Body of pancreas (tissue), 4 donors: Measurements from ENCODE around the gene ZCCHC4.

ENCODE experiments used
- POLR2A ChIP-seq, 3 donors: fragments of 450-650 bp; IDR thresholded peaks; one replicate each; pipeline ENCODE4 v1.6.1; 2016; ENCODE audit warnings: antibody characterized with exemption in 3 of 3, mild to moderate bottlenecking in 2 of 3
- TF ChIP-seq, protein P1 (sequence below), 7 experiments: fragments of 450-650 bp in 4 of 7; fragments of 200-600 bp in 3 of 7; sonication (generic) in 3 of 7; IDR thresholded peaks; one replicate each; pipeline ENCODE4 v1.5.1; 2016 to 2019; ENCODE audit warnings: antibody characterized with exemption in 7 of 7

DNA sequence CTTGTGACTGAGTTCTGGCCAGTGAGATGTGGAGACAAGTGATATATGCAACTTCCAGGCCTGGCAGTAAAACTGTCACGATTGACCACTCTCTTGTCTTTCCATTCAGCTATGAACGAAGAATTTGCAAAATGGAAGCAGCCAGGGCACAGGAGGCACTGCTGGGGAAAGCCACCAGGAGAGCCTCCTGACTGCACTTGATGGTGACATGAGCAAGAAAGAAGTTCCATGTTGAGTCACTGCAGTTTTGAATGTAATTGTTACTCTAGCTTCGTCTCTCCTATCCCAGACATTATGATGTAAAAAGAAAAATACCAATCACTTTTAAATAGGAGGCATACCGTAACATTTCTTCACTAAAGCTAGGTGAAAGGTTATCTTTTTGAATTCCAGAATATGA is 32.4 kb upstream of the ZCCHC4 start:
- TF ChIP-seq, protein P1, sequence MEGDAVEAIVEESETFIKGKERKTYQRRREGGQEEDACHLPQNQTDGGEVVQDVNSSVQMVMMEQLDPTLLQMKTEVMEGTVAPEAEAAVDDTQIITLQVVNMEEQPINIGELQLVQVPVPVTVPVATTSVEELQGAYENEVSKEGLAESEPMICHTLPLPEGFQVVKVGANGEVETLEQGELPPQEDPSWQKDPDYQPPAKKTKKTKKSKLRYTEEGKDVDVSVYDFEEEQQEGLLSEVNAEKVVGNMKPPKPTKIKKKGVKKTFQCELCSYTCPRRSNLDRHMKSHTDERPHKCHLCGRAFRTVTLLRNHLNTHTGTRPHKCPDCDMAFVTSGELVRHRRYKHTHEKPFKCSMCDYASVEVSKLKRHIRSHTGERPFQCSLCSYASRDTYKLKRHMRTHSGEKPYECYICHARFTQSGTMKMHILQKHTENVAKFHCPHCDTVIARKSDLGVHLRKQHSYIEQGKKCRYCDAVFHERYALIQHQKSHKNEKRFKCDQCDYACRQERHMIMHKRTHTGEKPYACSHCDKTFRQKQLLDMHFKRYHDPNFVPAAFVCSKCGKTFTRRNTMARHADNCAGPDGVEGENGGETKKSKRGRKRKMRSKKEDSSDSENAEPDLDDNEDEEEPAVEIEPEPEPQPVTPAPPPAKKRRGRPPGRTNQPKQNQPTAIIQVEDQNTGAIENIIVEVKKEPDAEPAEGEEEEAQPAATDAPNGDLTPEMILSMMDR (IDR thresholded peaks at IDR 0.05) = no peak
- no peak for TF ChIP-seq POLR2A (IDR thresholded peaks at IDR 0.05)
